K562 (cell line): Measurements from ENCODE around the gene EHD3. TPM values are rescaled to one million over a fixed set of nuclear protein-coding genes. Genes with fewer than 3 reads are reported as not detected.

ENCODE experiments used
- ATAC-seq: fragments of 200-7000 bp; cut with Tn5 transposase; 3 replicates; pipeline ENCODE4 v1.9.1; 2020; ENCODE audit warnings: moderate library complexity
- BruUV-seq: library from RNA; stranded (reverse); fragments of 400-500 nt; replicated peaks from 2 replicates; lab custom pipeline; 2021; lab: Mats Ljungman, UMichigan
- CTCF ChIA-PET: fragments of 300-600 bp; formaldehyde crosslinking; extraction: SDS; loops from one replicate; lab custom pipeline; 2021; ENCODE audit warnings: low intra/inter-chr PET ratio; lab: Yijun Ruan, JAX
- POLR2A ChIA-PET: fragments of 300-600, 350-650 bp; sonication (Branson Sonifier 250); formaldehyde crosslinking; extraction: SDS; loops from one replicate; lab custom pipeline; 2021; ENCODE audit warnings: antibody characterized with exemption, inconsistent platforms; lab: Yijun Ruan, JAX
- DNase-seq, 4 experiments: peaks; one replicate each; pipeline versions ENCODE4 v3.0.0 to v3.0.0-alpha.2; 2011 to 2018; ENCODE audit warnings: low spot score in 3 of 4, mixed read lengths in 3 of 4; ENCODE audit errors: extremely low read depth in 1 of 4
- FAIRE-seq: peaks from 2 replicates; lab custom pipeline; 2011; peaks lifted over from hg19 to GRCh38; lab: Jason Lieb, UNC
- H2AFZ ChIP-seq: 2 replicates; pipeline ENCODE4 v1.6.0; 2011; ENCODE audit warnings: low read depth, low read length, control low read depth, inconsistent platforms
- H3K27ac ChIP-seq: fragments of 200-600 bp; 3 replicates; pipeline ENCODE4 v1.8.0; 2011; ENCODE audit warnings: low read depth, mild to moderate bottlenecking, control low read depth, inconsistent platforms, low read length, moderate library complexity, mixed read lengths; ENCODE audit errors: extremely low read depth
- H3K27me3 ChIP-seq, 2 experiments: fragments of 300-600 bp in 1 of 2; 2 replicates in 1 of 2; 3 replicates in 1 of 2; pipeline versions ENCODE4 v1.6.0 to v1.8.0; 2011; ENCODE audit warnings: inconsistent platforms in 2 of 2, low read length in 2 of 2, mild to moderate bottlenecking in 1 of 2, mixed read lengths in 1 of 2, moderate library complexity in 1 of 2; ENCODE audit not compliant: control insufficient read depth in 2 of 2, insufficient read depth in 2 of 2
- H3K36me3 ChIP-seq: fragments of 300-600 bp; 3 replicates; pipeline ENCODE4 v1.8.0; 2011; ENCODE audit warnings: mild to moderate bottlenecking, low read length, inconsistent platforms; ENCODE audit not compliant: control insufficient read depth, insufficient read depth
- H3K4me1 ChIP-seq, 2 experiments: fragments of 200-600 bp in 1 of 2; replicated peaks in 1 of 2; 2 replicates in 1 of 2; 3 replicates in 1 of 2; pipeline versions ENCODE4 v1.5.1 to v1.8.0; 2011; ENCODE audit warnings: inconsistent platforms in 2 of 2, low read length in 2 of 2, mild to moderate bottlenecking in 1 of 2, mixed read lengths in 1 of 2, moderate library complexity in 1 of 2; ENCODE audit not compliant: control insufficient read depth in 2 of 2, insufficient read depth in 2 of 2
- H3K4me2 ChIP-seq: 2 replicates; pipeline ENCODE4 v1.6.1; 2011; ENCODE audit warnings: low read length, control low read depth, inconsistent platforms, mixed read lengths; ENCODE audit not compliant: insufficient read depth
- H3K4me3 ChIP-seq: fragments of 200-600 bp; sonication (generic), shearing (Covaris generic); 2 replicates; pipeline ENCODE4 v1.5.1; 2016; ENCODE audit warnings: control low read depth, inconsistent platforms
- H3K79me2 ChIP-seq: fragments of 200-600 bp; 3 replicates; pipeline ENCODE4 v1.8.0; 2011; ENCODE audit warnings: low read length, inconsistent platforms; ENCODE audit not compliant: control insufficient read depth, insufficient read depth
- H3K9ac ChIP-seq, 2 experiments: 2 replicates each; pipeline versions ENCODE4 v1.6.0 to v1.6.1; 2011; ENCODE audit warnings: low read depth in 2 of 2, low read length in 2 of 2, control low read depth in 1 of 2, inconsistent platforms in 1 of 2, mild to moderate bottlenecking in 1 of 2, mixed read lengths in 1 of 2; ENCODE audit not compliant: insufficient read depth in 1 of 2
- H3K9me1 ChIP-seq: one replicate; pipeline ENCODE4 v1.6.0; 2011; ENCODE audit warnings: inconsistent platforms, mild to moderate bottlenecking, low read length, moderate library complexity; ENCODE audit not compliant: control insufficient read depth, insufficient read depth
- H3K9me3 ChIP-seq: replicated peaks from 2 replicates; pipeline ENCODE4 v1.5.1; 2011; ENCODE audit warnings: low read depth, low read length, inconsistent platforms; ENCODE audit not compliant: control insufficient read depth, insufficient read depth
- H4K20me1 ChIP-seq: replicated peaks from 2 replicates; pipeline ENCODE4 v1.6.1; 2011; ENCODE audit warnings: low read length, inconsistent platforms, mixed read lengths; ENCODE audit not compliant: control insufficient read depth, insufficient read depth
- ASH1L ChIP-seq: fragments of 450-650 bp; IDR thresholded peaks from 2 replicates; pipeline ENCODE4 v1.6.1; 2018; ENCODE audit warnings: borderline replicate concordance, mild to moderate bottlenecking, low read depth; ENCODE audit not compliant: partially characterized antibody
- HCFC1 ChIP-seq: IDR thresholded peaks from 2 replicates; pipeline ENCODE4 v1.6.1; 2012; ENCODE audit warnings: low read depth, low read length, improper control_type of control experiment
- HDAC8 ChIP-seq: fragments of 450-650 bp; IDR thresholded peaks from 2 replicates; pipeline ENCODE4 v1.6.1; 2016; ENCODE audit warnings: mild to moderate bottlenecking, missing genetic modification characterization, moderate library complexity, missing compliant biosample characterization
- HNRNPL ChIP-seq: fragments of 200-400 bp; formaldehyde crosslinking; IDR thresholded peaks from 2 replicates; pipeline ENCODE4 v1.6.1; 2017; ENCODE audit warnings: low read depth, mild to moderate bottlenecking, low read length
- IRF1 ChIP-seq: sonication (generic); formaldehyde crosslinking; IDR thresholded peaks from 2 replicates; pipeline ENCODE4 v1.8.0; 2022; ENCODE audit warnings: missing genetic modification reagents, mild to moderate bottlenecking, borderline replicate concordance
- MTA3 ChIP-seq: fragments of 450-650 bp; formaldehyde crosslinking; IDR thresholded peaks from 2 replicates; pipeline ENCODE4 v1.6.1; 2017; ENCODE audit warnings: mild to moderate bottlenecking, borderline replicate concordance
- PHB2 ChIP-seq: fragments of 450-650 bp; IDR thresholded peaks from 2 replicates; pipeline ENCODE4 v1.6.1; 2017; ENCODE audit warnings: low read depth
- TARDBP ChIP-seq: fragments of 450-650 bp; IDR thresholded peaks from 2 replicates; pipeline ENCODE4 v1.6.1; 2016
- WGBS: fragments of 100-300 bp; shearing (Covaris generic); methylation state at CpG from one replicate; pipeline ENCODE4 v1.1.6; 2016; ENCODE audit warnings: low coverage, mixed read lengths; ENCODE audit not compliant: insufficient coverage; ENCODE audit errors: missing lambda C conversion rate; 5-methylcytosine and 5-hydroxymethylcytosine counted together
- in situ Hi-C: fragments of 300-500 bp; cut with MboI; formaldehyde crosslinking; loops from 4 replicates; pipeline ENCODE4 v1.15.0; 2018; ENCODE audit warnings: inconsistent platforms, mixed read lengths
- intact Hi-C: fragments of 100-400 bp; cut with micrococcal nuclease; formaldehyde crosslinking; loops from 2 replicates; pipeline ENCODE4 v1.14.2; 2022
- polyA plus RNA-seq, 8 experiments: library from polyadenylated mRNA; depleted of rRNA in 4 of 8; stranded (reverse) in 5 of 8; unstranded in 3 of 8; fragments of >200 nt; fragmentation: Nextera tagmentation in 2 of 8; fragmentation: Illumina TruSeq in 1 of 8; extraction: Ambion mirVana in 2 of 8; extraction: Trizol in 1 of 8; gene quantifications; 2 replicates each; pipeline versions ENCODE4 v1.2.1 to v1.2.3, GENCODE V29; 2011 to 2014; ENCODE audit warnings: inconsistent platforms in 1 of 8, missing spikeins in 1 of 8
- total RNA-seq, 7 experiments: library from RNA; depleted of rRNA in 6 of 7; stranded (reverse); fragments of >200 nt in 6 of 7; fragmentation: Illumina TruSeq in 2 of 7; extraction: Trizol in 2 of 7; gene quantifications; 2 replicates each; pipeline versions ENCODE4 v1.2.1 to v1.2.3, GENCODE V29; 2011 to 2021; ENCODE audit warnings: low replicate concordance in 1 of 7
- TF ChIP-seq, protein P1 (sequence below): sonication (generic); formaldehyde crosslinking; IDR thresholded peaks from 2 replicates; pipeline ENCODE4 v1.9.0; 2022; ENCODE audit warnings: mild to moderate bottlenecking, missing genetic modification reagents

EHD3 gene
- total and polyA plus RNA-seq, 9 of the 15 experiments (the other 6 are each of a cell fraction or from before 2014, with no cell fraction given), result under 0.01 to 0.04 (median 0.03) TPM; not detected in 3

DNA sequence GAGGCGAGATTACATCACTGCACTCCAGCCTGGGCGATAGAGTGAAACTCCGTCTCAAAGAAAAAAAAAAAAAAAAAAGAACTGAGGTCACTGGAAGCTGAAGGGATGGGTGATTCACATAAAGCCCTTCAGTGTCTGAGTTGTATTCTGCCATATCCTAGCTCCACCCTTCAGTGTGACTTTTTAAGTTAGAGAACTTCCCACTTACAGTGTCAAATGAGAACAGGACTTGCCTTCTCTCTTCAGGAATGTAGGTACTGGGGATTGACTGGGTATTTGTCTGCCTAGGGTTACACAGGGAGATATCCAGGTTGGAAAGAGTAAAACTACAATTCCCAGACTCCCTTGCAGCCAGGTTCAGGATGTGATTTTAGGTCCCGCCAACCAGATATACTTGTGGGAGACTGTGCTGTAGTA is 37.9 kb downstream of the EHD3 start:
- FAIRE-seq, result no peak
- CTCF ChIA-PET, result no interaction called here
- BruUV-seq, result no TSS peak
- in situ Hi-C loops, result no loop called here
- no peak overlapping the region for H3K9ac ChIP-seq
- ATAC-seq, result no peak
- peak; percentile 32; the same call in 1 of the 2 replicates for TF ChIP-seq HCFC1
- no peak for TF ChIP-seq PHB2
- TF ChIP-seq, all 486 proteins: peak for 1
- 0% methylated on average over 2 of the region's 4 CpGs for WGBS
- Histone ChIP-seq H3K9me1 (no peaks in the 10 kb centered on the region), H3K4me2 (no peak overlapping the region), H3K27ac (no peak overlapping the region), H3K4me3 (no peak overlapping the region), H4K20me1 (no peaks in the 10 kb centered on the region; the same call in 1 of the 2 replicates), H3K79me2 (no peaks in the 10 kb centered on the region), H3K4me1 (no peaks in the 10 kb centered on the region), H3K9me3 (no peaks in the 10 kb centered on the region), H3K27me3 (0 out of 5 replicates have a peak, but pooled peaks cover 0 to 3% of the 10 kb centered on the region in 2 experiments), H3K36me3 (no peaks in the 10 kb centered on the region), H2AFZ (no peak overlapping the region)
- intact Hi-C loops, result no loop called here
- no peak for DNase-seq
- POLR2A ChIA-PET, result interaction anchor here (0.7 kb wide), 1 partner anchor 19 kb away, joined by 3 read pairs; no protein-coding TSS in a partner anchor

DNA sequence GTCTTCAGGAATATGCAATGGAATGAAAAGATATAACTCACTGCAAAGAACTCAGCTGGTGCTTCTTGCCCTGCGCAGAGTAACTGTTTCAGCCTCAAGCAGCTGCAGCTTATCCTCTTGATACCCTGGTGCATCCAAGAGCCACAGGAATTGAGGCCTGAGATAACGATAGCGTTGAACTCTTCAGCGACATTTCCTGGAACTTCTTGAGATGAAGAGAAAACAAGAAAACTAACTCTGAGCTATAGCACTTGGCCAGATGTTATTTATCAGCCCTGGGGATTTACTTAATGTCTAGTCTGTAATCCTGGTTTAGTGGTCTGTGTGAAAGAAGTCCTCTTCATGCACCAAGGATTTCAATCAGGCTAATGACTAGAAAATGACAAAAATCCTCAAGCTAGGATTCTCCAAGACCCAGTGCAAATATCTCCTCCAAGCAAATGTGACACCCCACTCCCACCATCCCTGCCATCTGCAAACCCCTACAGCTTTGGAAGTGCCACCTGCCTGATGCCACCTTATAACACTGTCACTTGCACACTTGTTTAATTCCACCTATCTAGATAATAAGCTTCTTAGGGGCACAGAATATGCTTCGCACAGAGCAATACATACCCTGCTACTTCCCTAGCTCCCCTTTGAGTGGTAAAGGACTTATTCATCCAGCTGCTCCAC is 40.6 kb downstream of the EHD3 start:
- H3K4me1 ChIP-seq, result no peaks in the 10 kb centered on the region
- no peaks in the 10 kb centered on the region for H3K36me3 ChIP-seq
- no peak overlapping the region for H3K4me2 ChIP-seq
- in situ Hi-C loops, result no loop called here
- peaks cover 0 to 12% of the 10 kb centered on the region in 2 experiments; a peak in 2 of 5 replicates for H3K27me3 ChIP-seq
- no peak overlapping the region for H2AFZ ChIP-seq
- ATAC-seq, result no peak
- no peaks in the 10 kb centered on the region for H3K79me2 ChIP-seq
- BruUV-seq, result no TSS peak
- H3K9me1 ChIP-seq, result no peaks in the 10 kb centered on the region
- no peaks in the 10 kb centered on the region for H3K9me3 ChIP-seq
- TF ChIP-seq HDAC8 (no peak), TARDBP (no peak), MTA3 (no peak), HNRNPL (no peak), ASH1L (no peak), IRF1 (CRISPR knock-in tag) (no peak)
- TF ChIP-seq, protein P1, sequence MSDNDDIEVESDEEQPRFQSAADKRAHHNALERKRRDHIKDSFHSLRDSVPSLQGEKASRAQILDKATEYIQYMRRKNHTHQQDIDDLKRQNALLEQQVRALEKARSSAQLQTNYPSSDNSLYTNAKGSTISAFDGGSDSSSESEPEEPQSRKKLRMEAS (CRISPR knock-in tag), result no peak
- TF ChIP-seq, all 486 proteins: peak for 0
- ChIA-PET POLR2A (interaction anchor here (0.6 kb wide), 1 partner anchor 18 kb away, joined by 3 read pairs; no protein-coding TSS in a partner anchor), CTCF (no interaction called here)
- DNase-seq (no peak), FAIRE-seq (no peak)
- no peak overlapping the region for H3K4me3 ChIP-seq
- H3K27ac ChIP-seq, result no peak overlapping the region
- intact Hi-C loops, result no loop called here
- no peaks in the 10 kb centered on the region; the same call in 1 of the 2 replicates for H4K20me1 ChIP-seq
- 0% methylated on average over 5 of the region's 5 CpGs for WGBS
- no peak overlapping the region for H3K9ac ChIP-seq
